ENCODE measurements around the gene EIF4A3. TPM values are rescaled to one million over a fixed set of nuclear protein-coding genes. Genes with fewer than 3 reads are reported as not detected.

The EIF4A3 gene
- total RNA-seq, 2 experiments from 2014 or later: 178 to 183 TPM

- H3K27ac Mint-ChIP-seq: no peak overlapping the region
- no peaks in the 10 kb centered on the region for H3K4me1 Mint-ChIP-seq (ENCODE audit: low read depth)
- no peak overlapping the region for H3K4me3 Mint-ChIP-seq
- no peaks in the 10 kb centered on the region for H3K27me3 Mint-ChIP-seq
- no peaks in the 10 kb centered on the region for H3K9me3 Mint-ChIP-seq
- CTCF ChIA-PET: interaction anchor here (3.1 kb wide), 1 partner anchor 12 kb away, joined by 23 read pairs; the partner anchor contains the start of gene GAA
- no peaks in the 10 kb centered on the region for H3K36me3 Mint-ChIP-seq (ENCODE audit: low read depth)
- ATAC-seq (no peak), DNase-seq (no peak)
- intact Hi-C loops (cut with micrococcal nuclease): no loop called here
- POLR2A ChIA-PET: no interaction called here
- TF ChIP-seq CTCF (IDR thresholded peaks at IDR 0.05): no peak
Measured at GRCh38 chr17:80089762-80090161, 57.2 kb downstream of the EIF4A3 start.

GRCh38 chr17:80087346-80088265 is 59.3 kb downstream of the EIF4A3 start:
- intact Hi-C loops (cut with micrococcal nuclease): no loop called here
- peaks cover 3% of the 10 kb centered on the region for H3K4me1 Mint-ChIP-seq (ENCODE audit: low read depth)
- no peak for TF ChIP-seq CTCF (IDR thresholded peaks at IDR 0.05)

DNA sequence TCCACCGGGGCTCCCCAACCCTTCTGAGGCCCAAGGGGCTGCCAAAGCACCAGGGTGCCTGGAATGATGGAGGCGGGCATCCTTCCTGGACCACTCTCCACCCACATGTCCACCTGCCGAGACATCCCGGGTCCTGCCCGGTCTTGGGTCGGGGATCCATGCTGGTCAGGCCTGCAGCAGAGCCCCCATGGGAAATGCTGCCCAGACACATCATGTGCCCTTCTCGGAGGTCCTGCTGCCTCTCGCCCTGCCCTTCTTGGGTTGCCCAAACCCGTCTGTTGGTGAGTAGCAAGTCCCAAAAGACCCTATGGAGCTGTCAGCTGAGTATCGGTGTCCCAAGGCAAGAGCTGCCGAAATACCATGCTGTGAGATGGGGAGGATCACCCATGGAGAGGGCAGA is 60.3 kb downstream of the EIF4A3 start:
- Mint-ChIP-seq H3K27ac (no peak overlapping the region), H3K36me3 (ENCODE audit: low read depth) (no peaks in the 10 kb centered on the region), H3K27me3 (no peaks in the 10 kb centered on the region), H3K4me3 (no peak overlapping the region), H3K4me1 (ENCODE audit: low read depth) (peaks cover 3% of the 10 kb centered on the region), H3K9me3 (no peaks in the 10 kb centered on the region)
- ChIA-PET CTCF (interaction anchor here (1.5 to 3.1 kb wide), 2 partner anchors 15 to 80 kb away, joined by 3 to 23 read pairs; partner anchors contain the start of gene GAA), POLR2A (interaction anchor here (1.5 kb wide), 1 partner anchor 14 kb away, joined by 4 read pairs; the partner anchor contains the start of gene GAA)
- no peak for TF ChIP-seq CTCF (IDR thresholded peaks at IDR 0.05)
- DNase-seq (no peak), ATAC-seq (no peak)
- intact Hi-C loops (cut with micrococcal nuclease): no loop called here

More at GRCh38 chr17:80087346-80088265, 59.3 kb downstream of the EIF4A3 start:
- Mint-ChIP-seq H3K9me3 (no peaks in the 10 kb centered on the region), H3K4me3 (no peak overlapping the region), H3K36me3 (ENCODE audit: low read depth) (no peaks in the 10 kb centered on the region), H3K27ac (no peak overlapping the region), H3K27me3 (no peaks in the 10 kb centered on the region)
- POLR2A ChIA-PET: interaction anchor here (1.5 kb wide), 1 partner anchor 13 kb away, joined by 4 read pairs; the partner anchor contains the start of gene GAA
- CTCF ChIA-PET: interaction anchor here (1.1 to 3.1 kb wide), 3 partner anchors 14 to 81 kb away, joined by 3 to 23 read pairs (median 3); partner anchors contain the start of gene GAA
- DNase-seq (no peak), ATAC-seq (no peak)

DNA sequence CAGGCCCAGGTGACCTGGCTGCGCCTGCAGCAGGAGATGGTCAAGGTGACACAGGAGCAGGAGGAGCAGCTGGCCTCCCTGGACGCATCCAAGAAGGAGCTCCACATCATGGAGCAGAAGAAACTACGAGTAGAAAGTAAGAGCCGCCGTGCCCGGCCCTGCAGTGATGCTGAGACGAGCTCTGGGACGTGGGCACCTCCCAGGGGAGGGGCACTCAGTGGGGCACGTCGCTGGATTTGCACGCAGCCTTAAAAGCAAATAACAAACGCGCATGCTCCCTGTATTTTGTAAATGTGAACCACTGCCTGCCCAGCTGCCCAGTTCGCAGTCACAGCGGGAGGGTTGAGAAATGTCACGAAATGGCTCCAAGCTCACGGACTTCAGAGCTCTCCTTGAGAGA is 60.8 kb downstream of the EIF4A3 start:
- Mint-ChIP-seq H3K27me3 (no peaks in the 10 kb centered on the region), H3K4me3 (no peak overlapping the region), H3K4me1 (ENCODE audit: low read depth) (peaks cover 3% of the 10 kb centered on the region), H3K27ac (no peak overlapping the region), H3K36me3 (ENCODE audit: low read depth) (no peaks in the 10 kb centered on the region), H3K9me3 (no peaks in the 10 kb centered on the region)
- DNase-seq (no peak), ATAC-seq (no peak)
- ChIA-PET POLR2A (interaction anchor here (0.6 kb wide), 1 partner anchor 30 kb away, joined by 3 read pairs; no protein-coding TSS in a partner anchor), CTCF (interaction anchor here (0.8 to 1.5 kb wide), 3 partner anchors 15 to 80 kb away, joined by 3 to 5 read pairs (median 5); partner anchors contain the start of gene GAA)
- TF ChIP-seq CTCF (IDR thresholded peaks at IDR 0.05): no peak
- intact Hi-C loops (cut with micrococcal nuclease): no loop called here

DNA sequence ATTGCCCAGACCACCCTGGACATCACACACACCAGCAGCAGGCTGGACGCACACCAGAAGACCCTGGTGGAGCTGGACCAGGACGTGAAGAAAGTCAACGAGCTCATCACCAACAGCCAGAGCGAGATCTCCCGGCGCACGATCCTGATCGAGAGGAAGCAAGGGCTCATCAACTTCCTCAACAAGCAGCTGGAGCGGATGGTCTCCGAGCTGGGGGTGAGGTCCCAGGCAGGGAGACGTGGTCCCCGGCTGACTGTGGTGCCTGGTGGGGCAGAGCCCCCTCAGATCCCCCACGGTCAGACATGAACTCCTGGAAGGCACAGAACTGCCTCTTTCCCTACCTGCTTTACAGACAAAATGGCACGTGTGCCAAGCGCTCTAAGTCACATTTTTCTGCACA is 62.2 kb downstream of the EIF4A3 start:
- Mint-ChIP-seq H3K4me1 (ENCODE audit: low read depth) (peaks cover 3% of the 10 kb centered on the region), H3K9me3 (no peaks in the 10 kb centered on the region), H3K27me3 (no peaks in the 10 kb centered on the region), H3K27ac (no peak overlapping the region), H3K4me3 (no peak overlapping the region), H3K36me3 (ENCODE audit: low read depth) (no peaks in the 10 kb centered on the region)
- TF ChIP-seq CTCF (IDR thresholded peaks at IDR 0.05): no peak
- ATAC-seq (no peak), DNase-seq (no peak)
- ChIA-PET CTCF (interaction anchor here (1.0 to 3.6 kb wide), 2 partner anchors 59 to 76 kb away, joined by 3 to 26 read pairs; no protein-coding TSS in a partner anchor), POLR2A (no interaction called here)
- intact Hi-C loops (cut with micrococcal nuclease): no loop called here
